Upper lobe of left lung (tissue), 4 donors: Measurements from ENCODE around the gene FRMD3.

Experiments
- POLR2AphosphoS5 ChIP-seq, 2 donors: sonication (generic); formaldehyde crosslinking; IDR thresholded peaks; one replicate each; pipeline ENCODE4 v1.5.1; 2017; ENCODE audit warnings: antibody characterized with exemption in 2 of 2
- TF ChIP-seq, protein P1 (sequence below), 6 experiments: fragments of 450-650 bp in 4 of 6; fragments of 200-600 bp in 2 of 6; sonication (generic) in 2 of 6; IDR thresholded peaks; one replicate each; pipeline ENCODE4 v1.5.1; 2016 to 2019; ENCODE audit warnings: antibody characterized with exemption in 6 of 6

DNA sequence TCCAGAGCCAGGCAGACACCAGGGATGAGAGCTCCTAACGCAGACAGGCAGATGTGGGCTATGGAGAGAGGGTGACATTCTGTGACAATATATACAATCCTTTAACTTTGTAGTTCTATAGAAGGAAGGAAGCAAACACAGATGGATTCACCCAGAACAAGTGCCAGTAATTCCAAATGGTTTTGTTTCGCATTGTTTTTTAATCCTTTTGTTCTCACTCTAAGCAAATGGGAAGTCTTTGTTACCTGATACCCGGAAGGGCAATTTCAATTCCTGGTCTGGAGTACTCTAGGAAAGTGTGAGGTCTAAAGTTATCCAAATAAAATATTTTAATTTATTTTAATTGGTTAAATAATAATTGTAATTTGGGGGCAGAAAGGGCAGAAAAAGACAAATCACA, 2.5 kb downstream of the FRMD3 start:
- TF ChIP-seq, protein P1, sequence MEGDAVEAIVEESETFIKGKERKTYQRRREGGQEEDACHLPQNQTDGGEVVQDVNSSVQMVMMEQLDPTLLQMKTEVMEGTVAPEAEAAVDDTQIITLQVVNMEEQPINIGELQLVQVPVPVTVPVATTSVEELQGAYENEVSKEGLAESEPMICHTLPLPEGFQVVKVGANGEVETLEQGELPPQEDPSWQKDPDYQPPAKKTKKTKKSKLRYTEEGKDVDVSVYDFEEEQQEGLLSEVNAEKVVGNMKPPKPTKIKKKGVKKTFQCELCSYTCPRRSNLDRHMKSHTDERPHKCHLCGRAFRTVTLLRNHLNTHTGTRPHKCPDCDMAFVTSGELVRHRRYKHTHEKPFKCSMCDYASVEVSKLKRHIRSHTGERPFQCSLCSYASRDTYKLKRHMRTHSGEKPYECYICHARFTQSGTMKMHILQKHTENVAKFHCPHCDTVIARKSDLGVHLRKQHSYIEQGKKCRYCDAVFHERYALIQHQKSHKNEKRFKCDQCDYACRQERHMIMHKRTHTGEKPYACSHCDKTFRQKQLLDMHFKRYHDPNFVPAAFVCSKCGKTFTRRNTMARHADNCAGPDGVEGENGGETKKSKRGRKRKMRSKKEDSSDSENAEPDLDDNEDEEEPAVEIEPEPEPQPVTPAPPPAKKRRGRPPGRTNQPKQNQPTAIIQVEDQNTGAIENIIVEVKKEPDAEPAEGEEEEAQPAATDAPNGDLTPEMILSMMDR (IDR thresholded peaks at IDR 0.05) = no peak
- TF ChIP-seq POLR2AphosphoS5 (IDR thresholded peaks at IDR 0.05) = no peak
